HepG2 (cell line): ENCODE results near the gene DDRGK1. TPM values are rescaled to one million over a fixed set of nuclear protein-coding genes. Genes with fewer than 3 reads are reported as not detected.

Experiments used
- MTF2 ChIP-seq: sonication (generic); formaldehyde crosslinking; IDR thresholded peaks from 2 replicates; pipeline ENCODE4 v1.5.0; 2020; ENCODE audit warnings: missing genetic modification reagents, borderline replicate concordance
- MYNN ChIP-seq: sonication (generic); formaldehyde crosslinking; IDR thresholded peaks from 2 replicates; pipeline ENCODE4 v1.4.0; 2020; ENCODE audit warnings: mild to moderate bottlenecking, low read depth, missing genetic modification reagents
- USF2 ChIP-seq, 2 experiments: sonication (generic) in 1 of 2; formaldehyde crosslinking in 1 of 2; IDR thresholded peaks; 2 replicates each; pipeline versions ENCODE4 v1.5.1 to v1.6.1; 2011 to 2020; ENCODE audit warnings: borderline replicate concordance in 1 of 2, low read depth in 1 of 2, low read length in 1 of 2, mild to moderate bottlenecking in 1 of 2, missing genetic modification reagents in 1 of 2, moderate library complexity in 1 of 2
- ZMAT3 ChIP-seq: sonication (generic); formaldehyde crosslinking; conservative IDR thresholded peaks from 2 replicates; pipeline ENCODE4 v1.7.0; 2021; ENCODE audit warnings: missing genetic modification reagents
- ZNF646 ChIP-seq: sonication (generic); formaldehyde crosslinking; IDR thresholded peaks from 2 replicates; pipeline ENCODE4 v1.9.0; 2021; ENCODE audit warnings: mild to moderate bottlenecking, missing genetic modification reagents
- ZNF652 ChIP-seq: IDR thresholded peaks from 2 replicates; pipeline ENCODE4 v1.6.1; 2016; ENCODE audit warnings: low read depth, borderline replicate concordance
- ZNF746 ChIP-seq: sonication (generic); formaldehyde crosslinking; IDR thresholded peaks from 2 replicates; pipeline ENCODE4 v1.8.0; 2022; ENCODE audit warnings: mild to moderate bottlenecking, missing genetic modification reagents
- ZXDC ChIP-seq: sonication (generic); formaldehyde crosslinking; IDR thresholded peaks from 2 replicates; pipeline ENCODE4 v1.5.0; 2020; ENCODE audit warnings: mild to moderate bottlenecking, missing genetic modification reagents
- polyA plus RNA-seq, 8 experiments: library from polyadenylated mRNA; depleted of rRNA in 3 of 8; stranded (reverse) in 7 of 8; unstranded in 1 of 8; fragments of >200 nt; fragmentation: Illumina TruSeq in 4 of 8; extraction: Trizol in 4 of 8; gene quantifications; 2 replicates each; pipeline versions ENCODE4 v1.2.1 to v1.2.3, GENCODE V29; 2011 to 2016; ENCODE audit warnings: low read depth in 4 of 8, missing spikeins in 1 of 8, mixed read lengths in 1 of 8; ENCODE audit not compliant: insufficient read depth in 1 of 8
- total RNA-seq, 5 experiments: library from RNA; depleted of rRNA; stranded (reverse); fragments of >200 nt; fragmentation: Illumina TruSeq; extraction: Trizol; gene quantifications; 2 replicates each; pipeline ENCODE4 v1.2.3, GENCODE V29; 2016; ENCODE audit warnings: low read depth in 1 of 5
- TF ChIP-seq, protein P1 (sequence below): sonication (generic); formaldehyde crosslinking; conservative IDR thresholded peaks from 2 replicates; pipeline ENCODE4 v1.5.0; 2020; ENCODE audit warnings: missing genetic modification reagents
- TF ChIP-seq, protein P2 (sequence below): sonication (generic); formaldehyde crosslinking; IDR thresholded peaks from 2 replicates; pipeline ENCODE4 v1.5.0; 2020; ENCODE audit warnings: mild to moderate bottlenecking, missing genetic modification reagents, moderate library complexity

Gene DDRGK1
- total and polyA plus RNA-seq, 2 of the 13 experiments (the other 11 are each of a cell fraction or from before 2014, with no cell fraction given): 96.7 to 149 TPM

- TF ChIP-seq ZXDC (CRISPR knock-in tag) (peak; percentile 86; the same call in 1 of the 2 replicates), ZNF646 (no peak), MTF2 (CRISPR knock-in tag) (peak; percentile 95), ZMAT3 (CRISPR knock-in tag) (no peak; the same call in 1 of the 2 replicates), MYNN (peak; percentile 64; the same call in 1 of the 2 replicates), ZNF746 (peak; percentile 32; the same call in 1 of the 2 replicates), ZNF652 (CRISPR knock-in tag) (peak; percentile 57), USF2 (IDR thresholded peaks at IDR 0.05; ENCODE audit: low read depth, low read length) (no peak), USF2 (CRISPR knock-in tag; IDR thresholded peaks at IDR 0.05; ENCODE audit: borderline replicate concordance) (no peak)
- TF ChIP-seq, protein P1, sequence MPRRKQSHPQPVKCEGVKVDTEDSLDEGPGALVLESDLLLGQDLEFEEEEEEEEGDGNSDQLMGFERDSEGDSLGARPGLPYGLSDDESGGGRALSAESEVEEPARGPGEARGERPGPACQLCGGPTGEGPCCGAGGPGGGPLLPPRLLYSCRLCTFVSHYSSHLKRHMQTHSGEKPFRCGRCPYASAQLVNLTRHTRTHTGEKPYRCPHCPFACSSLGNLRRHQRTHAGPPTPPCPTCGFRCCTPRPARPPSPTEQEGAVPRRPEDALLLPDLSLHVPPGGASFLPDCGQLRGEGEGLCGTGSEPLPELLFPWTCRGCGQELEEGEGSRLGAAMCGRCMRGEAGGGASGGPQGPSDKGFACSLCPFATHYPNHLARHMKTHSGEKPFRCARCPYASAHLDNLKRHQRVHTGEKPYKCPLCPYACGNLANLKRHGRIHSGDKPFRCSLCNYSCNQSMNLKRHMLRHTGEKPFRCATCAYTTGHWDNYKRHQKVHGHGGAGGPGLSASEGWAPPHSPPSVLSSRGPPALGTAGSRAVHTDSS: 0 out of 2 replicates have a peak, but pooled peaks have one; percentile 30
- TF ChIP-seq, protein P2, sequence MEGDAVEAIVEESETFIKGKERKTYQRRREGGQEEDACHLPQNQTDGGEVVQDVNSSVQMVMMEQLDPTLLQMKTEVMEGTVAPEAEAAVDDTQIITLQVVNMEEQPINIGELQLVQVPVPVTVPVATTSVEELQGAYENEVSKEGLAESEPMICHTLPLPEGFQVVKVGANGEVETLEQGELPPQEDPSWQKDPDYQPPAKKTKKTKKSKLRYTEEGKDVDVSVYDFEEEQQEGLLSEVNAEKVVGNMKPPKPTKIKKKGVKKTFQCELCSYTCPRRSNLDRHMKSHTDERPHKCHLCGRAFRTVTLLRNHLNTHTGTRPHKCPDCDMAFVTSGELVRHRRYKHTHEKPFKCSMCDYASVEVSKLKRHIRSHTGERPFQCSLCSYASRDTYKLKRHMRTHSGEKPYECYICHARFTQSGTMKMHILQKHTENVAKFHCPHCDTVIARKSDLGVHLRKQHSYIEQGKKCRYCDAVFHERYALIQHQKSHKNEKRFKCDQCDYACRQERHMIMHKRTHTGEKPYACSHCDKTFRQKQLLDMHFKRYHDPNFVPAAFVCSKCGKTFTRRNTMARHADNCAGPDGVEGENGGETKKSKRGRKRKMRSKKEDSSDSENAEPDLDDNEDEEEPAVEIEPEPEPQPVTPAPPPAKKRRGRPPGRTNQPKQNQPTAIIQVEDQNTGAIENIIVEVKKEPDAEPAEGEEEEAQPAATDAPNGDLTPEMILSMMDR (CRISPR knock-in tag): peak; percentile 17; the same call in 1 of the 2 replicates
Measured at GRCh38 chr20:3204124-3204794, at the start of gene DDRGK1 (continued).
